PC-9 (cell line): ENCODE data around the gene ESRRG. TPM values are rescaled to one million over a fixed set of nuclear protein-coding genes. Genes with fewer than 3 reads are reported as not detected.

ENCODE experiments used
- BruUV-seq: library from RNA; stranded (reverse); fragments of 400-500 nt; replicated peaks from 2 replicates; lab custom pipeline; 2021; lab: Mats Ljungman, UMichigan
- CTCF ChIA-PET: fragments of 300-600 bp; sonication (Branson Sonifier 250); formaldehyde crosslinking; loops from one replicate; lab custom pipeline; 2022; ENCODE audit warnings: antibody characterized with exemption; lab: Charles Lee
- POLR2A ChIA-PET: fragments of 300-600 bp; sonication (Branson Sonifier 250); formaldehyde crosslinking; loops from one replicate; lab custom pipeline; 2022; ENCODE audit warnings: antibody characterized with exemption; ENCODE audit not compliant: unreplicated experiment; lab: Charles Lee
- DNase-seq, 2 experiments: peaks; one replicate each; pipeline versions ENCODE4 v3.0.0 to v3.0.0-alpha.2; 2015 to 2022; ENCODE audit warnings: mixed read lengths in 1 of 2
- H2AFZ ChIP-seq: fragments of 200-600 bp; sonication (generic); 2 replicates; pipeline ENCODE4 v1.8.1; 2017; ENCODE audit warnings: antibody characterized with exemption
- H3F3A ChIP-seq: fragments of 200-600 bp; sonication (generic); 2 replicates; pipeline ENCODE4 v1.8.1; 2017; ENCODE audit warnings: antibody characterized with exemption, mild to moderate bottlenecking, low read depth; ENCODE audit not compliant: insufficient read depth
- H3K27ac ChIP-seq: fragments of 200-600 bp; sonication (generic); 2 replicates; pipeline ENCODE4 v1.6.1; 2016; ENCODE audit warnings: mixed run types
- H3K27me3 ChIP-seq: fragments of 200-600 bp; sonication (generic); 2 replicates; pipeline ENCODE4 v1.6.1; 2016; ENCODE audit warnings: low read depth, mixed run types; ENCODE audit not compliant: insufficient read depth
- H3K36me3 ChIP-seq: fragments of 200-600 bp; sonication (generic); 2 replicates; pipeline ENCODE4 v1.6.1; 2016; ENCODE audit warnings: low read depth, mixed run types
- H3K4me1 ChIP-seq: fragments of 200-600 bp; sonication (generic); replicated peaks from 2 replicates; pipeline ENCODE4 v1.6.1; 2016; ENCODE audit warnings: mixed run types; ENCODE audit not compliant: insufficient read depth
- H3K4me2 ChIP-seq: fragments of 200-600 bp; sonication (generic); 2 replicates; pipeline ENCODE4 v1.6.1; 2017; ENCODE audit warnings: mixed run types
- H3K4me3 ChIP-seq: fragments of 200-600 bp; sonication (generic); 2 replicates; pipeline ENCODE4 v1.6.1; 2016; ENCODE audit warnings: mixed run types
- H3K79me2 ChIP-seq: fragments of 200-600 bp; sonication (generic); 2 replicates; pipeline ENCODE4 v1.6.1; 2017; ENCODE audit warnings: low read depth, mixed run types
- H3K9me2 ChIP-seq: fragments of 200-600 bp; sonication (generic); 2 replicates; pipeline ENCODE4 v1.8.1; 2017; ENCODE audit warnings: mild to moderate bottlenecking; ENCODE audit not compliant: insufficient read depth
- H3K9me3 ChIP-seq: fragments of 200-600 bp; sonication (generic); 2 replicates; pipeline ENCODE4 v1.8.1; 2016; ENCODE audit warnings: low read depth; ENCODE audit not compliant: insufficient read depth
- H4K20me1 ChIP-seq: fragments of 200-600 bp; sonication (generic); 2 replicates; pipeline ENCODE4 v1.8.1; 2017; ENCODE audit not compliant: insufficient read depth
- EZH2 ChIP-seq: fragments of 200-600 bp; sonication (generic); IDR thresholded peaks from 2 replicates; pipeline ENCODE4 v1.8.0; 2017; ENCODE audit warnings: antibody characterized with exemption, low read depth
- intact Hi-C: fragments of 100-400 bp; cut with micrococcal nuclease; formaldehyde crosslinking; loops from one replicate; pipeline ENCODE4 v1.10.0; 2022; ENCODE audit not compliant: unreplicated experiment
- total RNA-seq: library from RNA; stranded (reverse); gene quantifications from 2 replicates; pipeline ENCODE4 v1.2.3, GENCODE V29; 2021
- TF ChIP-seq, protein P1 (sequence below): fragments of 200-600 bp; sonication (generic); conservative IDR thresholded peaks from 2 replicates; pipeline ENCODE4 v1.6.1; 2017; ENCODE audit warnings: mixed run types, antibody characterized with exemption, mild to moderate bottlenecking, moderate library complexity

Gene ESRRG
- total RNA-seq, 1 experiment from 2014 or later, result not detected

GRCh38 chr1:216640100-216640499, 83.1 kb downstream of the ESRRG start:
- DNase-seq, result no peak
- H2AFZ ChIP-seq, result no peak overlapping the region
- no peaks in the 10 kb centered on the region for H4K20me1 ChIP-seq
- no peaks in the 10 kb centered on the region for H3K9me2 ChIP-seq
- H3K9me3 ChIP-seq, result no peaks in the 10 kb centered on the region
- POLR2A ChIA-PET, result no interaction called here
- no peak overlapping the region for H3K4me2 ChIP-seq
- CTCF ChIA-PET, result no interaction called here
- H3K4me3 ChIP-seq, result no peak overlapping the region
- intact Hi-C loops, result no loop called here
- no peaks in the 10 kb centered on the region for H3K27me3 ChIP-seq
- H3K4me1 ChIP-seq, result no peaks in the 10 kb centered on the region
- TF ChIP-seq EZH2, result no peak
- TF ChIP-seq, protein P1, sequence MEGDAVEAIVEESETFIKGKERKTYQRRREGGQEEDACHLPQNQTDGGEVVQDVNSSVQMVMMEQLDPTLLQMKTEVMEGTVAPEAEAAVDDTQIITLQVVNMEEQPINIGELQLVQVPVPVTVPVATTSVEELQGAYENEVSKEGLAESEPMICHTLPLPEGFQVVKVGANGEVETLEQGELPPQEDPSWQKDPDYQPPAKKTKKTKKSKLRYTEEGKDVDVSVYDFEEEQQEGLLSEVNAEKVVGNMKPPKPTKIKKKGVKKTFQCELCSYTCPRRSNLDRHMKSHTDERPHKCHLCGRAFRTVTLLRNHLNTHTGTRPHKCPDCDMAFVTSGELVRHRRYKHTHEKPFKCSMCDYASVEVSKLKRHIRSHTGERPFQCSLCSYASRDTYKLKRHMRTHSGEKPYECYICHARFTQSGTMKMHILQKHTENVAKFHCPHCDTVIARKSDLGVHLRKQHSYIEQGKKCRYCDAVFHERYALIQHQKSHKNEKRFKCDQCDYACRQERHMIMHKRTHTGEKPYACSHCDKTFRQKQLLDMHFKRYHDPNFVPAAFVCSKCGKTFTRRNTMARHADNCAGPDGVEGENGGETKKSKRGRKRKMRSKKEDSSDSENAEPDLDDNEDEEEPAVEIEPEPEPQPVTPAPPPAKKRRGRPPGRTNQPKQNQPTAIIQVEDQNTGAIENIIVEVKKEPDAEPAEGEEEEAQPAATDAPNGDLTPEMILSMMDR, result no peak
- H3F3A ChIP-seq, result no peaks in the 10 kb centered on the region
- no peaks in the 10 kb centered on the region for H3K79me2 ChIP-seq
- H3K36me3 ChIP-seq, result no peaks in the 10 kb centered on the region
- BruUV-seq, result no TSS peak
- H3K27ac ChIP-seq, result no peak overlapping the region

GRCh38 chr1:216632980-216633379, 90.2 kb downstream of the ESRRG start:
- CTCF ChIA-PET, result no interaction called here
- Histone ChIP-seq H3K4me3 (no peak overlapping the region), H3K27me3 (no peaks in the 10 kb centered on the region), H3K79me2 (no peaks in the 10 kb centered on the region), H3K4me2 (no peak overlapping the region), H3K9me3 (no peaks in the 10 kb centered on the region), H3K9me2 (no peaks in the 10 kb centered on the region), H4K20me1 (no peaks in the 10 kb centered on the region), H3K27ac (no peak overlapping the region), H2AFZ (no peak overlapping the region), H3F3A (no peaks in the 10 kb centered on the region), H3K4me1 (no peaks in the 10 kb centered on the region), H3K36me3 (no peaks in the 10 kb centered on the region)
- intact Hi-C loops, result no loop called here
- TF ChIP-seq EZH2, result no peak
- TF ChIP-seq, protein P1, result no peak
- no TSS peak for BruUV-seq
- DNase-seq, result no peak
- POLR2A ChIA-PET, result interaction anchor here (0.5 kb wide), 1 partner anchor 25 kb away, joined by 4 read pairs; no protein-coding TSS in a partner anchor

DNA sequence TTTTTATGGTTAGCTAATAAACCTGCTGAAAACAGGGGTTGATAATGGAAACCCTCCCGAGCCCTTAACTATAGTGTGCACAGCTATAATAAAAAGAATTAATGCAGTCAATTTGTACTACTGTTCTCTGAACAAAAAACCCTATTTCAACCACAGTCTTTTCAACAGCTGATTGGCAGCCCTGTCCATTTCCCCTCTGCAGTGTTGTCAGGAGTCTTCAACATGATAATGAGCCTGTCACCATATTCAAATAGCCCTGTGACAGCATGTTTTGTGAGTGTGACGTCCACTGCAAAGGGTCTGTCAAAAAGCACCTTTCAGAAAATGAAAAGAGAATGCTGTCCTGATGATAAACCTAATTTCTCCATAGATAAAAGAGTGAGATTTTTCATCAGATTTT, 92.7 kb downstream of the ESRRG start:
- ChIA-PET POLR2A (no interaction called here), CTCF (no interaction called here)
- no peaks in the 10 kb centered on the region for H3F3A ChIP-seq
- H3K4me2 ChIP-seq, result no peak overlapping the region
- no peaks in the 10 kb centered on the region for H3K27me3 ChIP-seq
- no peaks in the 10 kb centered on the region for H3K79me2 ChIP-seq
- no peaks in the 10 kb centered on the region for H3K36me3 ChIP-seq
- H3K4me1 ChIP-seq, result no peaks in the 10 kb centered on the region
- no TSS peak for BruUV-seq
- H4K20me1 ChIP-seq, result no peaks in the 10 kb centered on the region
- DNase-seq, result no peak
- no peaks in the 10 kb centered on the region for H3K9me3 ChIP-seq
- H3K27ac ChIP-seq, result no peak overlapping the region
- TF ChIP-seq, protein P1, result no peak
- TF ChIP-seq EZH2, result no peak
- no peak overlapping the region for H2AFZ ChIP-seq
- H3K9me2 ChIP-seq, result no peaks in the 10 kb centered on the region
- H3K4me3 ChIP-seq, result no peak overlapping the region
- intact Hi-C loops, result no loop called here
